ENCODE data around the gene GAMT.
A peak's percentile ranks its signal among the peaks of the same experiment; 100 is the strongest.

The GAMT gene

GRCh38 chr19:1401889-1402217 lies 511 bp upstream of the GAMT start:
- peaks cover 43% of the 10 kb centered on the region for H3K4me1 Mint-ChIP-seq
- H3K27ac Mint-ChIP-seq, result no peak overlapping the region
- DNase-seq (no peak), ATAC-seq (no peak)
- peaks cover 16% of the 10 kb centered on the region for H3K27me3 Mint-ChIP-seq
- H3K9me3 Mint-ChIP-seq, result no peaks in the 10 kb centered on the region
- H3K4me3 Mint-ChIP-seq, result peak overlapping the region; percentile 54 to 59

GRCh38 chr19:1400281-1401137 lies 833 bp downstream of the GAMT start:
- DNase-seq (peak in 1 of 2 donors; percentile 13), ATAC-seq (peak; percentile 37)
- H3K4me3 Mint-ChIP-seq, result peak overlapping the region; percentile 70 to 81
- H3K4me1 Mint-ChIP-seq, result peaks cover 47% of the 10 kb centered on the region
- peaks cover 16% of the 10 kb centered on the region for H3K27me3 Mint-ChIP-seq
- H3K9me3 Mint-ChIP-seq, result no peaks in the 10 kb centered on the region
- no peak overlapping the region for H3K27ac Mint-ChIP-seq

DNA sequence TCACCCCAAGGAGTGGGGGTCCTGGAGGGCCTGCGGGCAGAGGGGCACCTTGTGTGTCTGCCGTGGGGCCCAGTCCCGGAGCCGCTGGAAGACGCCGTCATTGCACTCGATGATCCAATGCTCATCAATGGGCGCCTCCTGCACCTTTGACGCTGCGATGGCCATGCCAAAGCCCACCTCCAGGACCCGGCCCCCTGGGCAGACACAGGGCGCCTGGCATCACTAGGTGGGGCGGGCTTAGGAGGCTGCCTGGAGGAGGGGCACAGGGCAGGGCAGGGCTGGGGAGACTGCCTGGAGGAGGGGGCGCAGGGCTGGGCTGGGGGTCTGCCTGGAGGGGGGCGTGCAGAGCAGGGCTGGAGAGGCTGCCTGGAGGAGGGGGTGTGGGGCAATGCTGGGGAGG lies 1.6 kb downstream of the GAMT start:
- peaks cover 47% of the 10 kb centered on the region for H3K4me1 Mint-ChIP-seq
- no peaks in the 10 kb centered on the region for H3K9me3 Mint-ChIP-seq
- H3K27ac Mint-ChIP-seq, result no peak overlapping the region
- peaks cover 16% of the 10 kb centered on the region for H3K27me3 Mint-ChIP-seq
- no peak overlapping the region for H3K4me3 Mint-ChIP-seq
- DNase-seq (no peak), ATAC-seq (peak; percentile 14)

DNA sequence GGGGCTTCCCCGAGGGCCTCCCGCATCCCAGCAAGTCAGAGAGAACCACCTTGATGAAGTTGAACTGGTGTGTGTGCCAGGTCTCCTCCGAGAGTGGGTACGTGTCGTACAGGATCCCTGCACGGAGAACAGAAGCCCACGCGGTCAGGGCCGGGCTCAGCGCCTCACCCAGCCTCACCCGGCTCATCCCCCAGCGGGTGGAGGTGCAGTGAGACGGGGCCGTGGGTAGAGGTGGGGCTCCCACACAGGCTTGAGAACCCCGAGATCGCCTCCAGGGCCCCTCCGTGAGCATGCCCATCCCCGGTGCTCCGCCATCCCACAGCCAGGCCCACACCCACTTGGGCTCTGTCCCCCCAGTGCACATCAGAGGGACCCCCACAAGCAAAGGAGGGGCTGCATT lies 2.3 kb downstream of the GAMT start:
- peak overlapping the region in 1 of 2 donors; percentile 59 for H3K27ac Mint-ChIP-seq
- ATAC-seq, result no peak
- H3K27me3 Mint-ChIP-seq, result peaks cover 16% of the 10 kb centered on the region
- no peaks in the 10 kb centered on the region for H3K9me3 Mint-ChIP-seq
- no peak overlapping the region for H3K4me3 Mint-ChIP-seq
- H3K4me1 Mint-ChIP-seq, result peaks cover 47% of the 10 kb centered on the region
- DNase-seq, result no peak

- no peak for ATAC-seq
- Mint-ChIP-seq H3K4me3 (no peak overlapping the region), H3K27me3 (peaks cover 7% of the 10 kb centered on the region), H3K9me3 (no peaks in the 10 kb centered on the region), H3K27ac (peak overlapping the region in 1 of 2 donors; percentile 40), H3K4me1 (peaks cover 40% of the 10 kb centered on the region)
- DNase-seq, result no peak
Observed at GRCh38 chr19:1397838-1398237, 3.5 kb downstream of the GAMT start.

GRCh38 chr19:1396768-1397679 lies 4.3 kb downstream of the GAMT start:
- H3K27me3 Mint-ChIP-seq, result no peaks in the 10 kb centered on the region
- ATAC-seq (no peak), DNase-seq (no peak)
- H3K27ac Mint-ChIP-seq, result no peak overlapping the region
- H3K9me3 Mint-ChIP-seq, result no peaks in the 10 kb centered on the region
- peaks cover 33% of the 10 kb centered on the region for H3K4me1 Mint-ChIP-seq
- H3K4me3 Mint-ChIP-seq, result no peak overlapping the region

DNA sequence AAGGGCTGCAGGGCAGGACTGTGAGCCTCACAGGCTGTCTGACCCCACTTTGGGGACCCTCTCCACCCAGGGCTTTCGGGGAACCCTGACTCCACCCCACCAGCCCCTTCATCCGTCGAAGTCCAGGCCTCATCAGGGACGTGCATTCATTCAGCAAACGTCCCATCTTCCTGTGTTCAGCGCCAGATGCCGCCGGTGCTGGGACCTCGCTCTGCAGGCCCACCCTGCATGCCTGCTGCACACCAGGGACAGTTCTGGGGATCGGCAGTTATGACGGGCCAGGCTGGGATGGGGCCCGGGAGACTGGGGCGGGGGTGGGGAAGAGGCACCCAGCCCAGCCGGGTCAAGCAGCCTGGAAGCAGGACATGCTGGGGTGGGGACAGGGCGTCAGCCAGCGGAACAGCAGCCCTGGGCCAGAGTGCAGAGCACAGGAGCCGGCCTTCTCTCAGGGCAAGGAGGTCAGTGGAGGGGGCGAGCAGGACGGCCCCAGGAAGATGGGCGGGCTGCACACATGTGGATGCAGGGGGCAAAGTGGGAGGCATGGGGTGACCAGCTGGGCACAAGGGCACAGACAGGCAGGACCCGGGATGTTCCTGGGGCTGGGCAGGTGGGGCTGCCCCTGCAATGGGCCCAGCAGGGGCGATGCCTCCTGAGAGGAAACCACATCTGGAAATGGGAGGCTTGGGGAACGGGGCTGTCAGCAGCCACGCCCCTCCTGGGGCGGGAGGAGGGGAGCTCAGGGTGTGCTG lies 5.1 kb downstream of the GAMT start:
- Mint-ChIP-seq H3K4me1 (peaks cover 33% of the 10 kb centered on the region), H3K4me3 (no peak overlapping the region), H3K9me3 (no peaks in the 10 kb centered on the region), H3K27ac (peak overlapping the region in 1 of 2 donors; percentile 68), H3K27me3 (no peaks in the 10 kb centered on the region)
- DNase-seq, result no peak
- no peak for ATAC-seq

DNA sequence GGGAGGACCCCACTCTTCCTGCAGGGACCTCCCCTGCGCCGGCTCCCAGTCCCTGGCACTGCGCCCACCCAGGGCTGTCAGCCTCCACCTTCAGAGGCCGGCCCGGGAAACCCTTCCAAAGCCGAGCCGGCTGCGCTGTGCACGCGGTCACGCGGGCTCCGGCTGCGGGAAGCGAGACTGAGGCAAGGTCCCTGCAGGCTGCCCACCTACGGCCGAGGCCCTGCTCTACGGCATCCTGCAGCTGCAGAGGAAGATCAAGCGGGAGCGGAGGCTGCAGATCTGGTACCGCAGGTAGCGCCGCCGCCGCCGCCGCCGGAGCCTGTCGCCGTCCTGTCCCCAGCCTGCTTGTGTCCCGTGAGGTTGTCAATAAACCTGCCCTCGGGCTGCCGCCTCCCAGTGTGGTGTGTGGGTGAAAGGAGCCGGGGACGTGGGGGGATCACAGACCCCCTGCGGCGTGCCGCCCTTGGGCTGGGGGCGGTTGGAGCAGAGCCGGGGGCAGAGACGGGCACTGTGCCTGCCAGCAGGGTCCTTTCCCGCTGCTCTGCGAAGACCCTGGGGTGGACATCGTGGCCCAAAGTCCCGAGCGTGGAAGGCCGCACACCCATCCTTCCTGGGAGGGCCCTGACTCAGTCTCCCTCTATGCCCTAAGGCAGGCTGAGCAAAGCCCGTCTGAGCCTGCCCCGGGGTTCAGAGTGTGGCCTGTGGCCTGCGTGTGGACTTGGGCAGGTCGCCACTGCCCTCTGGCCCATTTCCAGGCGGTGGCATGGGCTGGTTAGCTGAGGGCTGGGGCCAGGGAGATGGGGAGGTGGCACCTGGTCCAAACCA lies 5.9 kb downstream of the GAMT start:
- DNase-seq (no peak), ATAC-seq (no peak)
- Mint-ChIP-seq H3K27ac (no peak overlapping the region), H3K27me3 (no peaks in the 10 kb centered on the region), H3K4me1 (peaks cover 29% of the 10 kb centered on the region), H3K4me3 (no peak overlapping the region), H3K9me3 (no peaks in the 10 kb centered on the region)

DNA sequence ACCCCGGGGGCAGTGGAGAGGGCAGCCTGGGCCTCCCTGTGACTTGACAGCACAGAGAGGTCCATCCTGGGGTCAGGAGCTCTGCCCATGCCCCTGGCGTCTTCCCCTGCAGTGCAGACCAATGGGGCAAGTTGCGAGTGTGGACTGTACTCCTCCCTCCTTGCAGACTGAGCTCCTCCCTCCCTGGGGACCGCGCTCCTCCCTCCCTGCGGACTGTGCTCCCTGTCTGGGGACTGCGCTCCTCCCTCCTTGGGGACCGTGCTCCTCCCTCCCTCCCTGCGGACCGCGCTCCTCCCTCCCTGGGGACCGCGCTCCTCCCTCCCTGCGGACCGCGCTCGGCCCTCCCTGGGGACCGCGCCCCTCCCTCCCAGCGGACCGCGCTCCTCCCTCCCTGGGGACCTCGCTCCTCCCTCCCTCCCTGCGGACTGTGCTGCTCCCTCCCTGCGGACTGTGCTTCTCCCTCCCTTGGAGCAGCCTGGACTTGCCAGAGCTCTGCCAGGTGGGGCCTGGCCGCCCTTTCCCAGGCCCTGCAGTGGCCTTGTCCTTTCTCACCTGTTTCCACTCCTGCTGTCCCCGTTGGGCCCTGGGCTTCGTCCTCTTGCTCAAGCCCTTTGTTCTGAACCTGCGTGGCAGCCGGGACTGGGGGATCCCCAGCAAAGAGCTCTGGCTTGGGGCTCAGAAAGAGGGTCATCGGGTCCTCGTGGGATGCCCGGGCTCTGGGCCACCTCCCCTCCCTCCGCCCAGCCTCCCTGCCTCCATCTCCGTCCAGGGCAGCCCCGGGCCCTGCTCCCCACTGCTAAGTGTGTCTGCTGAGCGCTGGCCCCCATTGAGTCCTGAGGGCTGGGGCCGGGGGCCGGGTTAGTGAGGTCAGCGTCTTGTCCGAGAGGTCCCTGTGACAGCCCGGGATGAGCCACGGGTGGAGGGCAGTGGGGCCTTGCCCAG lies 6.8 kb downstream of the GAMT start:
- no peak overlapping the region for H3K4me3 Mint-ChIP-seq
- H3K27ac Mint-ChIP-seq, result no peak overlapping the region
- DNase-seq, result no peak
- peaks cover 25% of the 10 kb centered on the region for H3K4me1 Mint-ChIP-seq
- peak; percentile 47 for ATAC-seq
- no peaks in the 10 kb centered on the region for H3K9me3 Mint-ChIP-seq
- H3K27me3 Mint-ChIP-seq, result no peaks in the 10 kb centered on the region

GRCh38 chr19:1393841-1394240 lies 7.5 kb downstream of the GAMT start:
- H3K4me3 Mint-ChIP-seq, result no peak overlapping the region
- DNase-seq (no peak), ATAC-seq (no peak)
- no peak overlapping the region for H3K27ac Mint-ChIP-seq
- peaks cover 18% of the 10 kb centered on the region for H3K4me1 Mint-ChIP-seq
- H3K27me3 Mint-ChIP-seq, result no peaks in the 10 kb centered on the region
- H3K9me3 Mint-ChIP-seq, result no peaks in the 10 kb centered on the region

DNA sequence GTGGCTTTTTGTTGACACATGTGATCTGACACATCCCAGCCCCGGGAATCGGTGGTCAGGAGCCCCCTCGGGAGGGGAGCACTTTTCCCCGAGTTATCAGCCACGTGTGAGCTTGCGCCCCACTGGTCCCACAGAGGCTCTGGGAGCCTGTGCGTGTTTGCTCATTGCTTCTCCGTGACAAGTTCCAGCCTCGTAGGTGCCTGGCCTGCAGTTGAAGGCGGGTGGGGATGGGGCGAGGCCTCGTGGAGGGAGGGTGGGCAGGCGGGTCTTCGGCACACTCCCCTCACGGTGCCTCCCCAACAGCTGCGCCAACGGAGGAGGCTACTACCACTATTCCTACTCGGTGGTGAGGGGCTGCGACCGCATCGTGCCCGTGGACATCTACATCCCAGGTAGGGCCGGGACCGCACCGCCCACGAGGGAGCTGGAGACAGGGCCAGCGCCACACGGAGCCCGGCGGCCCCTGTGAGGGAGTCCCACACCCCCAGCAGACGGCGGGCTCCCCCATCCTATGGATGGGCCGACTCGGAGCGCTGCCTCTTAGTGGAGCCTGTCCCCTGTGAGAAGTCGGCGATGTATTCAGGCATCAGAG lies 8.3 kb downstream of the GAMT start:
- no peak overlapping the region for H3K27ac Mint-ChIP-seq
- H3K9me3 Mint-ChIP-seq, result no peaks in the 10 kb centered on the region
- no peaks in the 10 kb centered on the region for H3K27me3 Mint-ChIP-seq
- DNase-seq (no peak), ATAC-seq (no peak)
- H3K4me3 Mint-ChIP-seq, result no peak overlapping the region
- H3K4me1 Mint-ChIP-seq, result peaks cover 15% of the 10 kb centered on the region

- Mint-ChIP-seq H3K4me3 (no peak overlapping the region), H3K9me3 (no peaks in the 10 kb centered on the region), H3K27me3 (no peaks in the 10 kb centered on the region), H3K27ac (no peak overlapping the region), H3K4me1 (peaks cover 15% of the 10 kb centered on the region)
- no peak for DNase-seq
- no peak for ATAC-seq
Observed at GRCh38 chr19:1392407-1392806, 8.9 kb downstream of the GAMT start.

DNA sequence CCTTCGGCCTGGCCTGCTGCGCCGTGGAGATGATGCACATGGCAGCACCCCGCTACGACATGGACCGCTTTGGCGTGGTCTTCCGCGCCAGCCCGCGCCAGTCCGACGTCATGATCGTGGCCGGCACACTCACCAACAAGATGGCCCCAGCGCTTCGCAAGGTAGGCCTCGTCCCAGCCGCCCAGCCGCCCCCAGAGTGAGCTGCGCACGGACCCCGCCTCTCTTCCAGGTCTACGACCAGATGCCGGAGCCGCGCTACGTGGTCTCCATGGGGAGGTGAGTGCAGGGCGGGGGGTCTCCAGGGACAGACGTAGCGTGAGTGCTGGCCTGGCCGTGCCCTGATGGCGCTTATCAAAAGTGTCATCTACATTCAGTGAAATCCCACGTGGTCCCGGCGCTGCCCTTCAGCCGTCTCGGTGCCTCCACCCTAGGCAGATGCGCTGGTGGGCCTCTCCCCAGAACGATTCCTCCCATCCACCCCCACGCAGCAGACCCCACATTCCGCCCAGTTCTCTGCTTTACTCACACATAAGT lies 10.4 kb downstream of the GAMT start:
- DNase-seq (no peak), ATAC-seq (no peak)
- Mint-ChIP-seq H3K4me1 (peaks cover 15% of the 10 kb centered on the region), H3K27me3 (no peaks in the 10 kb centered on the region), H3K27ac (peak overlapping the region in 1 of 2 donors; percentile 19), H3K9me3 (no peaks in the 10 kb centered on the region), H3K4me3 (no peak overlapping the region)
